ENCODE data around the gene ANAPC15.
A peak's percentile ranks its signal among the peaks of the same experiment; 100 is the strongest.

Gene ANAPC15

GRCh38 chr11:72122607-72123006 lies 10.1 kb upstream of the ANAPC15 start:
- Histone ChIP-seq H3K27me3 (ENCODE audit: control insufficient read depth, insufficient read depth, low read length) (no peaks in the 10 kb centered on the region), H3K9ac (ENCODE audit: low read depth, low read length) (no peak overlapping the region), H3K4me3 (ENCODE audit: low read depth, low read length) (no peak overlapping the region), H3K9me3 (ENCODE audit: control insufficient read depth, insufficient read depth, low read length) (no peaks in the 10 kb centered on the region), H3K36me3 (ENCODE audit: control insufficient read depth, insufficient read depth, low read length) (no peaks in the 10 kb centered on the region), H3K4me1 (ENCODE audit: control insufficient read depth, insufficient read depth, low read length) (no peaks in the 10 kb centered on the region)

DNA sequence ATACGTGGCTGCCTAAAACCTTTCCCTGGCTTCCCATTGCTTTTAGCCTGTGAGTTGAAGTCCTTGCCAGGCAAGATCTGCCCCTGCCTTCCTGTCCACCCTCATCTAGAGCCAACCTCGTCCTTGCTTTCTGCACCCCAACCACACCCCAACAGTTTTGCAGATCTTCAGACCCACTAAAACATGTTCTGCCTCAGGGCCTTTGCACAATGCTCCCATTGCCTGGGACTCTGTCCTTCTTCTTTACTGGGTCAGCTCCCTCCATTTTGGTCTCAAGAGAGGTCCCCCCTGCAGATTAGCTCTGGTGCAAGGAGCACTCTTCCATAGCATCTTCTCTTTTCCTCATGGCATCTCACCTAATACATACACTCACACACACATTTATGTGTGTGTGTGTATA lies 8.4 kb upstream of the ANAPC15 start:
- Histone ChIP-seq H3K4me1 (ENCODE audit: control insufficient read depth, insufficient read depth, low read length) (no peaks in the 10 kb centered on the region), H3K36me3 (ENCODE audit: control insufficient read depth, insufficient read depth, low read length) (no peaks in the 10 kb centered on the region), H3K9ac (ENCODE audit: low read depth, low read length) (no peak overlapping the region), H3K9me3 (ENCODE audit: control insufficient read depth, insufficient read depth, low read length) (no peaks in the 10 kb centered on the region), H3K27me3 (ENCODE audit: control insufficient read depth, insufficient read depth, low read length) (no peaks in the 10 kb centered on the region), H3K4me3 (ENCODE audit: low read depth, low read length) (no peak overlapping the region)

DNA sequence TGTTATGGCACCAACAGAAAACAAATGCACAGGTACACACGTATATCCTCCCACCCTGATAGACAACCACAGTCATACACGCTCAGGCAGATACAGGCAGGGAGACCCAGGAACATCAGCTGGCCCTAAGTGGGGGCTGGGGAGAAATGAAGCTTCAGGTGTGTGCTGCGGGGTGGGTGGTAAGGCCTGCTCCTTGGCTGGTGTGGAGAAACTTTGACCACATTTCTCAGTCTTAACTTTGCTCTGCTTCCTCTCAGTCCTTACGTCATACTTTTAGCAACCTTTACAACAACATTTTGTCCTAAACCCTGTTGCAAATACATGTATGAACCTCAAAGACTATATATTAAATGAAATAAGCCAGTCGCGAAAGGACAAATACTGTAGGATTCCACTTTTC lies 6.7 kb upstream of the ANAPC15 start:
- Histone ChIP-seq H3K9me3 (ENCODE audit: control insufficient read depth, insufficient read depth, low read length) (no peaks in the 10 kb centered on the region), H3K9ac (ENCODE audit: low read depth, low read length) (no peak overlapping the region), H3K36me3 (ENCODE audit: control insufficient read depth, insufficient read depth, low read length) (no peaks in the 10 kb centered on the region)

DNA sequence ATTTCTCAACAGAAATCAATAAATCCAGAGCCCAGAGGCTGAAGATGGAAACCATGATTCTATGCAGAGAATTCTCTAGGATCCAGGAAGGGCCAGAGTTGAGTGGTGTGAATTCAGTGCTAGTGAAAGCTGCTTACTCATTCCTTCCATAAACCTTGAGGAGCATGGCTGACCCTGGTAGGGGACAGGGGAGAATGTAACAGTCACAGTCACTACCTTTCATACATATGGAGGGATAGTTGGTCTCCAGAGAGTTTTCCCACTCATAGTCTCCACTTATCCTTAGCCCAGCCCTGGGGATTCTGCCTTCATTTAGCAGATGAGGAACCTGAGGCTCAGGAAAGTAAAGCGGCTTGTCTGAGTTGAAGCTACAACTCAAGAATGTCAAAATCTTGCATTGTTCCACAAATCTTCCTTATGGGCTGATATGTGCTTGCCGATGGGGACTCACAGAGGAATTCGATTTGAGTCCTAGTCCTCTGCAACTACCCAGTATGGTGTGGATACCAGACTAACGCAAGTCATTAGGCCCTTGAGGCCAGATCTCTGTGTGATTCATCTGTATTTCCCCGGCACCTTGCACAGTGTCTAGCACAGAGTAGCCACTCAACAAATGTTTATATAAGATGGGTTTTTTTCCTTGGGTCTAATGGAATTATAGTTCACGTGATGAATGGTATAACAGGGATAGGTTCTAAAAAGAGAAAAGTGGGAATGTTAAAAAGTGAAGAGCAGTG lies 3.7 kb upstream of the ANAPC15 start:
- Histone ChIP-seq H3K4me3 (ENCODE audit: low read depth, low read length) (no peak overlapping the region), H3K9ac (ENCODE audit: low read depth, low read length) (no peak overlapping the region), H3K27me3 (ENCODE audit: control insufficient read depth, insufficient read depth, low read length) (no peaks in the 10 kb centered on the region), H3K9me3 (ENCODE audit: control insufficient read depth, insufficient read depth, low read length) (no peaks in the 10 kb centered on the region), H3K4me1 (ENCODE audit: control insufficient read depth, insufficient read depth, low read length) (peaks cover 6% of the 10 kb centered on the region), H3K36me3 (ENCODE audit: control insufficient read depth, insufficient read depth, low read length) (no peaks in the 10 kb centered on the region)

More for the DNA sequence above, 6.7 kb upstream of the ANAPC15 start:
- no peaks in the 10 kb centered on the region for H3K4me1 ChIP-seq (ENCODE audit: control insufficient read depth, insufficient read depth, low read length)
- H3K27me3 ChIP-seq (ENCODE audit: control insufficient read depth, insufficient read depth, low read length): no peaks in the 10 kb centered on the region
- H3K4me3 ChIP-seq (ENCODE audit: low read depth, low read length): no peak overlapping the region

- Histone ChIP-seq H3K9ac (ENCODE audit: low read depth, low read length) (no peak overlapping the region), H3K27me3 (ENCODE audit: control insufficient read depth, insufficient read depth, low read length) (no peaks in the 10 kb centered on the region), H3K4me3 (ENCODE audit: low read depth, low read length) (no peak overlapping the region), H3K4me1 (ENCODE audit: control insufficient read depth, insufficient read depth, low read length) (peaks cover 6% of the 10 kb centered on the region), H3K36me3 (ENCODE audit: control insufficient read depth, insufficient read depth, low read length) (peaks cover 2% of the 10 kb centered on the region), H3K9me3 (ENCODE audit: control insufficient read depth, insufficient read depth, low read length) (no peaks in the 10 kb centered on the region)
Measured at GRCh38 chr11:72114570-72114969, 2.1 kb upstream of the ANAPC15 start.

- Histone ChIP-seq H3K4me1 (ENCODE audit: control insufficient read depth, insufficient read depth, low read length) (peaks cover 6% of the 10 kb centered on the region), H3K27me3 (ENCODE audit: control insufficient read depth, insufficient read depth, low read length) (no peaks in the 10 kb centered on the region), H3K4me3 (ENCODE audit: low read depth, low read length) (peak overlapping the region; percentile 81), H3K9me3 (ENCODE audit: control insufficient read depth, insufficient read depth, low read length) (no peaks in the 10 kb centered on the region), H3K9ac (ENCODE audit: low read depth, low read length) (peak overlapping the region; percentile 99), H3K36me3 (ENCODE audit: control insufficient read depth, insufficient read depth, low read length) (peaks cover 2% of the 10 kb centered on the region)
Measured at GRCh38 chr11:72112978-72113808, 698 bp upstream of the ANAPC15 start.

DNA sequence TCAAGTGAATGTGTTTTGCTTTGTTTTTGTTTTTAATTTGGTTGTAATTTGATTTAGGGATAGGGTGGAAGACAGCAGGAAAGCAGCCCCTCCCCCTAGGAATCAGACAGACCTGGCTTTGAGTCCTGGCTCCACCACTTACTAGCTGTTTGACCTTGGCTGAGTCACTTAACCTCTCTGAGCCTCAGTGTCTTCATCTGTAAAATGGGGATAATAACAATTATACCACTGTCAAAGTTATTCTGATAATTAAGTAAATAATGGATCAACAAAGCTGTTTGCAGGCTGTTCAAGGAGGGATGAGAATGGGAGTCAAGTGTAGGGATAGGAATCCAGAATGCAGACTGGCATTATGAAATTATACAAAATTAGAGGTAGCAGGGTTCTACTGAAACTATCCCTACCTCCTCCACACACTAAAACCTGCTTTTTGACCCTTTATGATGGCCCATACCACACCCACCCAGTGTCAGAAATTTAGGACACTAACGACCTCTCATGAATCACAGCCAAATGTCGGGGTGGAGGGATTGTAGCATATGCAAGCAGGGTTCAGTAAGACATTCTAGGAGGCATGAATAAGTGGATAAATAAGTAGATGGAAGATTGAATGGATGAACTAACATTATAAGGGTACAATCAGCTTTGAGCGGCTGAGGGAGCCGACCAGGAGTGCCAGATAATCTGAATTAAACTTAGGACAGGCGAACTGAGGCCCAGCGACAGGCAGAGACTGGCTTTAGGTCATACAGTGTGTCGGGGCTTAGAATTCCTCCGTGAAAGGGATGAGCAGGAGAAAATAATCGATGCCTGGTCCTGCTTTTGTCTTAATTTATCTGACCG lies 974 bp downstream of the ANAPC15 start:
- Histone ChIP-seq H3K36me3 (ENCODE audit: control insufficient read depth, insufficient read depth, low read length) (peaks cover 2% of the 10 kb centered on the region), H3K9me3 (ENCODE audit: control insufficient read depth, insufficient read depth, low read length) (no peaks in the 10 kb centered on the region), H3K9ac (ENCODE audit: low read depth, low read length) (peak overlapping the region; percentile 70)

DNA sequence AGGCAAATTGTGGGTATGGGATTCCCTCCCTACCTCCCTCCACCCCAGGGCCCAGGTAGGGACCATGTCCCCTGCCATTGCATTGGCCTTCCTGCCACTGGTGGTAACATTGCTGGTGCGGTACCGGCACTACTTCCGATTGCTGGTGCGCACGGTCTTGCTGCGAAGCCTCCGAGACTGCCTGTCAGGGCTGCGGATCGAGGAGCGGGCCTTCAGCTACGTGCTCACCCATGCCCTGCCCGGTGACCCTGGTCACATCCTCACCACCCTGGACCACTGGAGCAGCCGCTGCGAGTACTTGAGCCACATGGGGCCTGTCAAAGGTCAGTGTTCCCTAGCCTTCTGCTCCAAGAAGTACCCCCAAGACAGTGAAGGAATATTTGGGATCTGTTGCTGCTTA lies 6.6 kb downstream of the ANAPC15 start, which contains the start of gene TOMT:
TOMT (plus strand) TSS at position 37 of the 400 bp plus-strand sequence; CDS start at position 65, 28 bp downstream.
- H3K4me3 ChIP-seq (ENCODE audit: low read depth, low read length): no peak within 1 kb of the TSS
- H3K9me3 ChIP-seq (ENCODE audit: control insufficient read depth, insufficient read depth, low read length): no peaks in the 10 kb centered on the region
- no peak within 1 kb of the TSS for H3K9ac ChIP-seq (ENCODE audit: low read depth, low read length)

More for the DNA sequence above, 974 bp downstream of the ANAPC15 start:
- Histone ChIP-seq H3K4me3 (ENCODE audit: low read depth, low read length) (peak overlapping the region; percentile 81), H3K4me1 (ENCODE audit: control insufficient read depth, insufficient read depth, low read length) (peaks cover 6% of the 10 kb centered on the region), H3K27me3 (ENCODE audit: control insufficient read depth, insufficient read depth, low read length) (no peaks in the 10 kb centered on the region)

DNA sequence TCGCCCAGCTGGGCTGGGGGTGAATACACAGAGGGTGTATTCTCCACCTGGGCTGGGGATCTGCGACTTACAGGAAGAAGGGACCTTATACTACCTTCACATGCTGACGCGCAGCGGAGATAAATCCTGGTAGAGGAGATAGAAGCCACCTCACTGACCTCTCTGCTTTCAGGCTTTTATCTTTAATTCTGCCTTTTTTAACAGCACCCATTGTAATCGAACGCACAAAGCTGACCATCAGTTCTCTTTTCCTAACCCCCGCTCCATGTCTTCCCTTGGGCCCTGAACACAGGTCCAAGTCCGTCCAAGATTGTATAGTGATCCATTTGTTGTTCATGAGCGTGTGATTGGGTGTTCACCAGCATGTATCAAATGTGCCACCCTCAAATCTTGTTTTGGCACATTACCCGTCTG lies 8.7 kb downstream of the ANAPC15 start:
- Histone ChIP-seq H3K27me3 (ENCODE audit: control insufficient read depth, insufficient read depth, low read length) (no peaks in the 10 kb centered on the region), H3K9me3 (ENCODE audit: control insufficient read depth, insufficient read depth, low read length) (no peaks in the 10 kb centered on the region), H3K4me1 (ENCODE audit: control insufficient read depth, insufficient read depth, low read length) (peaks cover 6% of the 10 kb centered on the region), H3K9ac (ENCODE audit: low read depth, low read length) (peak overlapping the region; percentile 19), H3K4me3 (ENCODE audit: low read depth, low read length) (peak overlapping the region; percentile 78), H3K36me3 (ENCODE audit: control insufficient read depth, insufficient read depth, low read length) (peaks cover 21% of the 10 kb centered on the region)

More for the DNA sequence above, 6.6 kb downstream of the ANAPC15 start, which contains the start of gene TOMT:
- peaks cover 8% of the 10 kb centered on the region for H3K36me3 ChIP-seq (ENCODE audit: control insufficient read depth, insufficient read depth, low read length)
- H3K4me1 ChIP-seq (ENCODE audit: control insufficient read depth, insufficient read depth, low read length): peaks cover 6% of the 10 kb centered on the region
- H3K27me3 ChIP-seq (ENCODE audit: control insufficient read depth, insufficient read depth, low read length): no peaks in the 10 kb centered on the region

DNA sequence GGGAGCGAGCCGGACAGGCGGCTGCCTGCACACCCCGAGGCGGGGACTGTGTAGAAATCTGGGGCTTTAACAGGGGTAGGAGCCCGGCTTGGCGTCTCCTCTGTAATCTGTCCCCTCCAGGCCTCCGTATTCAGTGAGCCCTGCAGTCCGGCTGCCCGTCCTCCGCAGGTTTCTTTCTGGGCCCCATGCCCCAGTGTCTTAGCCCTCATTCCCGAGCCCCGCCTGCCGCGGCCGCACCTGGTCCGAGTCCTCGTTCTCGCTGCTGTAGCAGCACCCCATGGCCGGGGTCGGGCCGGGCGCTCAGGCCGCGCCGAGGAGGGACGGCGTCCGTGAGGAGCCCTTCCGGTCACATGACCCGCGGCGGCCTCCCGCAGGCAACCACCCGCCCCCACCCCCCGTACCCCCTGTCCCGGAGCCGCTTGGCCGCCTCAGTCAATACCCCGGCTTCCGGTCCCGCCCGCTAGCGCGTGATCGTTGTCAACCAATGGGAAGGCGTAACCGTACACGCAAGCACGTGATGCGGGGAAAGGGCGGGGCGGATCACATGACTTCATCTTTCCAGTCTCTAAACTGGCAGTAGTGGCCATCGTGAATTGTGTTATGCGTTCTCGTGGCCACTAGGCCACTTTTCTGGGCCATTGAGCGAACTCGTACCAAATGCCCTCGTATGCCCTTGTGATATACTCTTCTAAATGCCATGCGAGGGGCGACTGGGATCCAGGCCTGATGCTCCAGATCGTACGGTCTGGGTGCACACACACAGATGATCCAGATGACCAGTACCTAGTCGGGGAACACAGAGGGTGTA lies 9.3 kb downstream of the ANAPC15 start, which contains the start of gene LAMTOR1:
LAMTOR1 (minus strand) TSS at position 352 of the 808 bp plus-strand sequence; CDS start at position 279, 73 bp downstream.
- H3K27me3 ChIP-seq (ENCODE audit: control insufficient read depth, insufficient read depth, low read length): no peaks in the 10 kb centered on the region

More for the DNA sequence above, 9.3 kb downstream of the ANAPC15 start, which contains the start of gene LAMTOR1:
- peaks cover 6% of the 10 kb centered on the region for H3K4me1 ChIP-seq (ENCODE audit: control insufficient read depth, insufficient read depth, low read length)
- H3K36me3 ChIP-seq (ENCODE audit: control insufficient read depth, insufficient read depth, low read length): peaks cover 27% of the 10 kb centered on the region
- peak within 1 kb of the TSS; percentile 100 for H3K4me3 ChIP-seq (ENCODE audit: low read depth, low read length)
- peak within 1 kb of the TSS; percentile 98 for H3K9ac ChIP-seq (ENCODE audit: low read depth, low read length)
- no peaks in the 10 kb centered on the region for H3K9me3 ChIP-seq (ENCODE audit: control insufficient read depth, insufficient read depth, low read length)

Measured in iPS-15b (cell line).